Stimulated activated CD8-positive, alpha-beta memory T cell treated with anti-CD3 and anti-CD28 coated beads, Interleukin-4, amount 100 ng/mL, for 4 hours (primary cell): ENCODE data around the gene ITK.
"Not testable (repeated sequence)": the region's sequence is repeated elsewhere in the genome, so short reads cannot be mapped to it uniquely, and the experiment has no call there.

ENCODE experiments used
- DNase-seq, 2 donors: peaks; one replicate each; pipeline ENCODE4 v3.0.0-alpha.2; 2020; ENCODE audit warnings: low read depth in 2 of 2, low spot score in 1 of 2

ITK gene

GRCh38 chr5:157167214-157167621 lies 13.4 kb upstream of the ITK start:
- no peak for DNase-seq

- DNase-seq = no peak
These were observed 12.4 kb upstream of the ITK start for GRCh38 chr5:157168286-157168685.

- DNase-seq = peak; percentile 66 to 84
These were observed 8.2 kb upstream of the ITK start for GRCh38 chr5:157172403-157172802.

- no peak for DNase-seq
These were observed 5.5 kb upstream of the ITK start for GRCh38 chr5:157175071-157175612.

- no peak for DNase-seq
These were observed 2.7 kb upstream of the ITK start for GRCh38 chr5:157177953-157178352.

- no peak for DNase-seq
These were observed 1.7 kb upstream of the ITK start for GRCh38 chr5:157178966-157179365.

GRCh38 chr5:157182143-157182757 lies 1.6 kb downstream of the ITK start:
- no peak for DNase-seq

- DNase-seq = no peak
These were observed 3.6 kb downstream of the ITK start for GRCh38 chr5:157184117-157184670.

GRCh38 chr5:157185122-157185521 lies 4.5 kb downstream of the ITK start:
- not testable (repeated sequence) for DNase-seq

GRCh38 chr5:157186309-157187045 lies 5.8 kb downstream of the ITK start:
- no peak for DNase-seq

- DNase-seq = no peak
These were observed 6.6 kb downstream of the ITK start for GRCh38 chr5:157187046-157187754.

GRCh38 chr5:157188270-157188669 lies 7.6 kb downstream of the ITK start:
- DNase-seq = no peak

- no peak for DNase-seq
These were observed 8.6 kb downstream of the ITK start for GRCh38 chr5:157189223-157189622.

- DNase-seq = no peak
These were observed 13.2 kb downstream of the ITK start for GRCh38 chr5:157193699-157194424.

GRCh38 chr5:157196045-157196444 lies 15.4 kb downstream of the ITK start:
- no peak for DNase-seq

- no peak for DNase-seq
These were observed 16.4 kb downstream of the ITK start for GRCh38 chr5:157197086-157197485.

- DNase-seq = peak in 1 of 2 donors; percentile 39
These were observed 17.8 kb downstream of the ITK start for GRCh38 chr5:157198277-157198986.

- DNase-seq = no peak
These were observed 21.2 kb downstream of the ITK start for GRCh38 chr5:157201857-157202256.

GRCh38 chr5:157203417-157203816 lies 22.8 kb downstream of the ITK start:
- no peak for DNase-seq

GRCh38 chr5:157204765-157205164 lies 24.1 kb downstream of the ITK start:
- no peak for DNase-seq
